Measurements from ENCODE around the gene HMOX2. TPM values are rescaled to one million over a fixed set of nuclear protein-coding genes. Genes with fewer than 3 reads are reported as not detected.

Gene HMOX2
- total RNA-seq, 1 experiment from 2014 or later, result 42.6 TPM

DNA sequence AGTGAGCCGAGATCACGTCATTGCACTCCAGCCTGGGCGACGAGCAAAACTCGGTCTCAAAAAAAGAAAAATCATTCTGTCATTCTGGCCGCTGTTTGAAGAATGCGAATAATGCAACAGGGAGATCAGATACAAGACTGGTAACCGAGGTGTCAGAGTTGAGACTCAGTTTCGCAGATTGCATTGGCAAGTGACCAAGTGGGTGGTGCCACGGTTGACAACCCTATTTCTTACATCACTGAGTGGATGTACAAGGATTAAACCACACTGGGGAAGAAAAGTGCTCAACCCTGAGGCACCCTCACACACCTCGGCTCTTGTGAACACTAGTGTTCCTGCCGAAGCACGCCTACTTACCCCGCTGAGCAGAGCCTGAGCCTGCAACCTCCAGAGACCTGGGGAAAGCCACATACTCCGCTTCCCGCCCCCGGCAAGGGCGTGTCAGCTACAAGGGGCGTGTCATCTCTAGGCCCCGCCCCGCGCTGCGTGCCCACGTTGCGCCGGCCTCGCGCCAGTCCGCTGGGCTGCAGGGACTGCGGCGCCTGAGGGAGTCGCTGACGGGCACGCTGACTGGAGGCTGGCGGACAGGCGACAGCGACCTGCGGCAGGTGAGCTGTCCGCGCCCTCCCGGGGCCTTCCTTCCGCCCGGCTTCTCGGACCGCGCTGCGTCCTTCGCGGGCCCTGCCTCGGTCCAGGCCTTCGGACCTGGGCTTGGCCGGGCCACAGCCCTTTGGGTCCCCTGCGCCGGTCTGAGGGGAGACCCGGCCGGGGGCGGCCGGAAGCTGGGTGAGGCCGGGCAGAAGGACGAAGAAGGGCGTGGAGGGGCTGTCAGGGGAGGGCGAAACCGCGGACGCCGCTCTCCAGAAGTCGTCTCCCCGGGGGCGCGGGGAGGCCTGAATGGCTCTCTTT, at the start of gene HMOX2 (continued):
- TF ChIP-seq OVOL2 (CRISPR knock-in tag; IDR thresholded peaks at IDR 0.05; ENCODE audit: borderline replicate concordance), result no peak
- TF ChIP-seq ATF1 (CRISPR knock-in tag; IDR thresholded peaks at IDR 0.05), result no peak
- no peak for TF ChIP-seq NFATC4 (CRISPR knock-in tag; IDR thresholded peaks at IDR 0.05)
- peak; percentile 95 for TF ChIP-seq ZBTB21 (CRISPR knock-in tag; IDR thresholded peaks at IDR 0.05; ENCODE audit: borderline replicate concordance)
- 0 out of 2 replicates have a peak, but pooled peaks have one; percentile 77 for TF ChIP-seq ZNF138 (CRISPR knock-in tag; conservative IDR thresholded peaks at IDR 0.05)
- no peak for TF ChIP-seq NR1H2 (CRISPR knock-in tag; IDR thresholded peaks at IDR 0.05)
- peak; percentile 97; the same call in 1 of the 2 replicates for TF ChIP-seq SMAD3 (CRISPR knock-in tag; IDR thresholded peaks at IDR 0.05; ENCODE audit: borderline replicate concordance)
- TF ChIP-seq, protein P1, sequence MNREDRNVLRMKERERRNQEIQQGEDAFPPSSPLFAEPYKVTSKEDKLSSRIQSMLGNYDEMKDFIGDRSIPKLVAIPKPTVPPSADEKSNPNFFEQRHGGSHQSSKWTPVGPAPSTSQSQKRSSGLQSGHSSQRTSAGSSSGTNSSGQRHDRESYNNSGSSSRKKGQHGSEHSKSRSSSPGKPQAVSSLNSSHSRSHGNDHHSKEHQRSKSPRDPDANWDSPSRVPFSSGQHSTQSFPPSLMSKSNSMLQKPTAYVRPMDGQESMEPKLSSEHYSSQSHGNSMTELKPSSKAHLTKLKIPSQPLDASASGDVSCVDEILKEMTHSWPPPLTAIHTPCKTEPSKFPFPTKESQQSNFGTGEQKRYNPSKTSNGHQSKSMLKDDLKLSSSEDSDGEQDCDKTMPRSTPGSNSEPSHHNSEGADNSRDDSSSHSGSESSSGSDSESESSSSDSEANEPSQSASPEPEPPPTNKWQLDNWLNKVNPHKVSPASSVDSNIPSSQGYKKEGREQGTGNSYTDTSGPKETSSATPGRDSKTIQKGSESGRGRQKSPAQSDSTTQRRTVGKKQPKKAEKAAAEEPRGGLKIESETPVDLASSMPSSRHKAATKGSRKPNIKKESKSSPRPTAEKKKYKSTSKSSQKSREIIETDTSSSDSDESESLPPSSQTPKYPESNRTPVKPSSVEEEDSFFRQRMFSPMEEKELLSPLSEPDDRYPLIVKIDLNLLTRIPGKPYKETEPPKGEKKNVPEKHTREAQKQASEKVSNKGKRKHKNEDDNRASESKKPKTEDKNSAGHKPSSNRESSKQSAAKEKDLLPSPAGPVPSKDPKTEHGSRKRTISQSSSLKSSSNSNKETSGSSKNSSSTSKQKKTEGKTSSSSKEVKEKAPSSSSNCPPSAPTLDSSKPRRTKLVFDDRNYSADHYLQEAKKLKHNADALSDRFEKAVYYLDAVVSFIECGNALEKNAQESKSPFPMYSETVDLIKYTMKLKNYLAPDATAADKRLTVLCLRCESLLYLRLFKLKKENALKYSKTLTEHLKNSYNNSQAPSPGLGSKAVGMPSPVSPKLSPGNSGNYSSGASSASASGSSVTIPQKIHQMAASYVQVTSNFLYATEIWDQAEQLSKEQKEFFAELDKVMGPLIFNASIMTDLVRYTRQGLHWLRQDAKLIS (CRISPR knock-in tag; IDR thresholded peaks at IDR 0.05; ENCODE audit: borderline replicate concordance), result no peak
- TF ChIP-seq, protein P2, sequence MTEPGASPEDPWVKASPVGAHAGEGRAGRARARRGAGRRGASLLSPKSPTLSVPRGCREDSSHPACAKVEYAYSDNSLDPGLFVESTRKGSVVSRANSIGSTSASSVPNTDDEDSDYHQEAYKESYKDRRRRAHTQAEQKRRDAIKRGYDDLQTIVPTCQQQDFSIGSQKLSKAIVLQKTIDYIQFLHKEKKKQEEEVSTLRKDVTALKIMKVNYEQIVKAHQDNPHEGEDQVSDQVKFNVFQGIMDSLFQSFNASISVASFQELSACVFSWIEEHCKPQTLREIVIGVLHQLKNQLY (CRISPR knock-in tag; IDR thresholded peaks at IDR 0.05), result no peak
- TF ChIP-seq, protein P3, sequence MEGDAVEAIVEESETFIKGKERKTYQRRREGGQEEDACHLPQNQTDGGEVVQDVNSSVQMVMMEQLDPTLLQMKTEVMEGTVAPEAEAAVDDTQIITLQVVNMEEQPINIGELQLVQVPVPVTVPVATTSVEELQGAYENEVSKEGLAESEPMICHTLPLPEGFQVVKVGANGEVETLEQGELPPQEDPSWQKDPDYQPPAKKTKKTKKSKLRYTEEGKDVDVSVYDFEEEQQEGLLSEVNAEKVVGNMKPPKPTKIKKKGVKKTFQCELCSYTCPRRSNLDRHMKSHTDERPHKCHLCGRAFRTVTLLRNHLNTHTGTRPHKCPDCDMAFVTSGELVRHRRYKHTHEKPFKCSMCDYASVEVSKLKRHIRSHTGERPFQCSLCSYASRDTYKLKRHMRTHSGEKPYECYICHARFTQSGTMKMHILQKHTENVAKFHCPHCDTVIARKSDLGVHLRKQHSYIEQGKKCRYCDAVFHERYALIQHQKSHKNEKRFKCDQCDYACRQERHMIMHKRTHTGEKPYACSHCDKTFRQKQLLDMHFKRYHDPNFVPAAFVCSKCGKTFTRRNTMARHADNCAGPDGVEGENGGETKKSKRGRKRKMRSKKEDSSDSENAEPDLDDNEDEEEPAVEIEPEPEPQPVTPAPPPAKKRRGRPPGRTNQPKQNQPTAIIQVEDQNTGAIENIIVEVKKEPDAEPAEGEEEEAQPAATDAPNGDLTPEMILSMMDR (IDR thresholded peaks at IDR 0.05), result no peak
- TF ChIP-seq GTF2I (CRISPR knock-in tag; conservative IDR thresholded peaks at IDR 0.05), result no peak
- no peak for TF ChIP-seq ATF3 (CRISPR knock-in tag; conservative IDR thresholded peaks at IDR 0.05)
- peak; percentile 75; the same call in 1 of the 2 replicates for TF ChIP-seq E2F4 (CRISPR knock-in tag; IDR thresholded peaks at IDR 0.05; ENCODE audit: borderline replicate concordance, low read depth)
- no peak for TF ChIP-seq FOXJ3 (CRISPR knock-in tag; IDR thresholded peaks at IDR 0.05; ENCODE audit: borderline replicate concordance)
- TF ChIP-seq ZNF219 (CRISPR knock-in tag; IDR thresholded peaks at IDR 0.05; ENCODE audit: borderline replicate concordance), result no peak
- peak; percentile 99 for TF ChIP-seq SP1 (CRISPR knock-in tag; conservative IDR thresholded peaks at IDR 0.05)
- TF ChIP-seq, protein P4, sequence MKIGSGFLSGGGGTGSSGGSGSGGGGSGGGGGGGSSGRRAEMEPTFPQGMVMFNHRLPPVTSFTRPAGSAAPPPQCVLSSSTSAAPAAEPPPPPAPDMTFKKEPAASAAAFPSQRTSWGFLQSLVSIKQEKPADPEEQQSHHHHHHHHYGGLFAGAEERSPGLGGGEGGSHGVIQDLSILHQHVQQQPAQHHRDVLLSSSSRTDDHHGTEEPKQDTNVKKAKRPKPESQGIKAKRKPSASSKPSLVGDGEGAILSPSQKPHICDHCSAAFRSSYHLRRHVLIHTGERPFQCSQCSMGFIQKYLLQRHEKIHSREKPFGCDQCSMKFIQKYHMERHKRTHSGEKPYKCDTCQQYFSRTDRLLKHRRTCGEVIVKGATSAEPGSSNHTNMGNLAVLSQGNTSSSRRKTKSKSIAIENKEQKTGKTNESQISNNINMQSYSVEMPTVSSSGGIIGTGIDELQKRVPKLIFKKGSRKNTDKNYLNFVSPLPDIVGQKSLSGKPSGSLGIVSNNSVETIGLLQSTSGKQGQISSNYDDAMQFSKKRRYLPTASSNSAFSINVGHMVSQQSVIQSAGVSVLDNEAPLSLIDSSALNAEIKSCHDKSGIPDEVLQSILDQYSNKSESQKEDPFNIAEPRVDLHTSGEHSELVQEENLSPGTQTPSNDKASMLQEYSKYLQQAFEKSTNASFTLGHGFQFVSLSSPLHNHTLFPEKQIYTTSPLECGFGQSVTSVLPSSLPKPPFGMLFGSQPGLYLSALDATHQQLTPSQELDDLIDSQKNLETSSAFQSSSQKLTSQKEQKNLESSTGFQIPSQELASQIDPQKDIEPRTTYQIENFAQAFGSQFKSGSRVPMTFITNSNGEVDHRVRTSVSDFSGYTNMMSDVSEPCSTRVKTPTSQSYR (CRISPR knock-in tag; IDR thresholded peaks at IDR 0.05), result peak; percentile 37; the same call in 1 of the 2 replicates
- no peak for TF ChIP-seq NR3C1 (CRISPR knock-in tag; conservative IDR thresholded peaks at IDR 0.05; ENCODE audit: low read depth)
- TF ChIP-seq PREB (CRISPR knock-in tag; IDR thresholded peaks at IDR 0.05; ENCODE audit: borderline replicate concordance), result 0 out of 2 replicates have a peak, but pooled peaks have one; percentile 50
- TF ChIP-seq STAT6 (CRISPR knock-in tag; conservative IDR thresholded peaks at IDR 0.05; ENCODE audit: low read depth), result no peak

All from WTC11 (cell line).